ENCODE measurements around the gene METTL26. TPM values are rescaled to one million over a fixed set of nuclear protein-coding genes. Genes with fewer than 3 reads are reported as not detected.

METTL26 gene
- total RNA-seq, 1 experiment from 2014 or later = 149 TPM

GRCh38 chr16:676565-676902 is 40.4 kb upstream of the METTL26 start:
- no peak for DNase-seq

GRCh38 chr16:675884-676564 is 39.9 kb upstream of the METTL26 start:
- Histone ChIP-seq H4K20me1 (ENCODE audit: insufficient read depth, low read depth, low read length) (peaks cover 11% of the 10 kb centered on the region; the same call in 1 of the 2 replicates), H3K9ac (ENCODE audit: low read length) (no peak overlapping the region), H3K4me3 (ENCODE audit: low read length) (no peak overlapping the region), H3K27ac (ENCODE audit: low read length) (no peak overlapping the region), H3K9me2 (replicated peaks; ENCODE audit: insufficient read depth, low read length) (no peaks in the 10 kb centered on the region), H3K79me2 (ENCODE audit: low read length) (peaks cover 4% of the 10 kb centered on the region), H2AFZ (ENCODE audit: low read length) (no peak overlapping the region), H3K9me3 (ENCODE audit: low read length) (no peaks in the 10 kb centered on the region), H3K4me1 (ENCODE audit: low read length) (peaks cover 7% of the 10 kb centered on the region), H3K4me2 (ENCODE audit: low read depth, low read length, poor library complexity, severe bottlenecking) (no peak overlapping the region), H3K27me3 (ENCODE audit: low read length) (no peaks in the 10 kb centered on the region), H3K36me3 (ENCODE audit: insufficient read depth, low read length) (peaks cover 3% of the 10 kb centered on the region; the same call in 1 of the 2 replicates)
- DNase-seq = no peak

More at GRCh38 chr16:676565-676902, 40.4 kb upstream of the METTL26 start:
- H2AFZ ChIP-seq (ENCODE audit: low read length) = no peak overlapping the region
- H3K9ac ChIP-seq (ENCODE audit: low read length) = no peak overlapping the region
- peaks cover 16% of the 10 kb centered on the region for H4K20me1 ChIP-seq (ENCODE audit: insufficient read depth, low read depth, low read length)
- no peak overlapping the region for H3K4me3 ChIP-seq (ENCODE audit: low read length)
- no peaks in the 10 kb centered on the region for H3K27me3 ChIP-seq (ENCODE audit: low read length)
- H3K4me1 ChIP-seq (ENCODE audit: low read length) = peaks cover 12% of the 10 kb centered on the region
- no peak overlapping the region for H3K27ac ChIP-seq (ENCODE audit: low read length)
- no peaks in the 10 kb centered on the region; the same call in 1 of the 2 replicates for H3K36me3 ChIP-seq (ENCODE audit: insufficient read depth, low read length)
- H3K4me2 ChIP-seq (ENCODE audit: low read depth, low read length, poor library complexity, severe bottlenecking) = no peak overlapping the region
- peaks cover 9% of the 10 kb centered on the region for H3K79me2 ChIP-seq (ENCODE audit: low read length)
- H3K9me3 ChIP-seq (ENCODE audit: low read length) = no peaks in the 10 kb centered on the region
- H3K9me2 ChIP-seq (replicated peaks; ENCODE audit: insufficient read depth, low read length) = no peaks in the 10 kb centered on the region

GRCh38 chr16:674968-675883 is 39.1 kb upstream of the METTL26 start, which contains the start of gene RHBDL1:
Gene RHBDL1 (plus strand): TSS chr16:675671. CDS start chr16:675791, 120 bp downstream.
- Histone ChIP-seq H3K9ac (ENCODE audit: low read length) (no peak within 1 kb of the TSS), H4K20me1 (ENCODE audit: insufficient read depth, low read depth, low read length) (peaks cover 7% of the 10 kb centered on the region; the same call in 1 of the 2 replicates), H2AFZ (ENCODE audit: low read length) (no peak within 1 kb of the TSS), H3K36me3 (ENCODE audit: insufficient read depth, low read length) (peaks cover 5% of the 10 kb centered on the region; the same call in 1 of the 2 replicates), H3K9me2 (replicated peaks; ENCODE audit: insufficient read depth, low read length) (no peaks in the 10 kb centered on the region), H3K79me2 (ENCODE audit: low read length) (peaks cover 1% of the 10 kb centered on the region), H3K4me2 (ENCODE audit: low read depth, low read length, poor library complexity, severe bottlenecking) (no peak within 1 kb of the TSS), H3K9me3 (ENCODE audit: low read length) (no peaks in the 10 kb centered on the region), H3K27ac (ENCODE audit: low read length) (no peak within 1 kb of the TSS), H3K4me3 (ENCODE audit: low read length) (no peak within 1 kb of the TSS), H3K27me3 (ENCODE audit: low read length) (no peaks in the 10 kb centered on the region), H3K4me1 (ENCODE audit: low read length) (peaks cover 6% of the 10 kb centered on the region)
- DNase-seq = no peak

GRCh38 chr16:674214-674881 is 38.2 kb upstream of the METTL26 start:
- no peak overlapping the region for H3K4me2 ChIP-seq (ENCODE audit: low read depth, low read length, poor library complexity, severe bottlenecking)
- no peak overlapping the region for H3K9ac ChIP-seq (ENCODE audit: low read length)
- H3K4me3 ChIP-seq (ENCODE audit: low read length) = no peak overlapping the region

GRCh38 chr16:673399-673991 is 37.4 kb upstream of the METTL26 start:
- no peak overlapping the region for H3K4me3 ChIP-seq (ENCODE audit: low read length)
- H3K27ac ChIP-seq (ENCODE audit: low read length) = no peak overlapping the region
- H3K27me3 ChIP-seq (ENCODE audit: low read length) = no peaks in the 10 kb centered on the region
- peaks cover 19% of the 10 kb centered on the region for H4K20me1 ChIP-seq (ENCODE audit: insufficient read depth, low read depth, low read length)
- H3K9ac ChIP-seq (ENCODE audit: low read length) = no peak overlapping the region
- H3K4me2 ChIP-seq (ENCODE audit: low read depth, low read length, poor library complexity, severe bottlenecking) = no peak overlapping the region
- peaks cover 18% of the 10 kb centered on the region for H3K79me2 ChIP-seq (ENCODE audit: low read length)
- no peak for DNase-seq
- peaks cover 8% of the 10 kb centered on the region for H3K4me1 ChIP-seq (ENCODE audit: low read length)
- no peak overlapping the region for H2AFZ ChIP-seq (ENCODE audit: low read length)
- H3K9me2 ChIP-seq (replicated peaks; ENCODE audit: insufficient read depth, low read length) = no peaks in the 10 kb centered on the region
- H3K9me3 ChIP-seq (ENCODE audit: low read length) = no peaks in the 10 kb centered on the region
- H3K36me3 ChIP-seq (ENCODE audit: insufficient read depth, low read length) = peaks cover 10% of the 10 kb centered on the region

More at GRCh38 chr16:674214-674881, 38.2 kb upstream of the METTL26 start:
- Histone ChIP-seq H3K9me2 (replicated peaks; ENCODE audit: insufficient read depth, low read length) (no peaks in the 10 kb centered on the region), H3K9me3 (ENCODE audit: low read length) (no peaks in the 10 kb centered on the region), H3K79me2 (ENCODE audit: low read length) (peaks cover 10% of the 10 kb centered on the region), H3K27ac (ENCODE audit: low read length) (no peak overlapping the region), H3K4me1 (ENCODE audit: low read length) (peaks cover 4% of the 10 kb centered on the region), H4K20me1 (ENCODE audit: insufficient read depth, low read depth, low read length) (peaks cover 11% of the 10 kb centered on the region), H2AFZ (ENCODE audit: low read length) (no peak overlapping the region), H3K27me3 (ENCODE audit: low read length) (no peaks in the 10 kb centered on the region), H3K36me3 (ENCODE audit: insufficient read depth, low read length) (peaks cover 10% of the 10 kb centered on the region)
- DNase-seq = no peak

- Histone ChIP-seq H3K9me3 (ENCODE audit: low read length) (no peaks in the 10 kb centered on the region), H4K20me1 (ENCODE audit: insufficient read depth, low read depth, low read length) (peaks cover 22% of the 10 kb centered on the region), H3K27ac (ENCODE audit: low read length) (no peak overlapping the region), H3K27me3 (ENCODE audit: low read length) (no peaks in the 10 kb centered on the region), H3K9me2 (replicated peaks; ENCODE audit: insufficient read depth, low read length) (no peaks in the 10 kb centered on the region), H3K4me1 (ENCODE audit: low read length) (peaks cover 8% of the 10 kb centered on the region), H3K4me2 (ENCODE audit: low read depth, low read length, poor library complexity, severe bottlenecking) (no peak overlapping the region), H3K9ac (ENCODE audit: low read length) (no peak overlapping the region), H2AFZ (ENCODE audit: low read length) (no peak overlapping the region), H3K4me3 (ENCODE audit: low read length) (no peak overlapping the region), H3K79me2 (ENCODE audit: low read length) (peaks cover 24% of the 10 kb centered on the region), H3K36me3 (ENCODE audit: insufficient read depth, low read length) (peaks cover 10% of the 10 kb centered on the region)
- DNase-seq = no peak
These were observed 36.7 kb upstream of the METTL26 start for GRCh38 chr16:672851-673250.

GRCh38 chr16:672371-672770 is 36.3 kb upstream of the METTL26 start:
- peaks cover 22% of the 10 kb centered on the region for H4K20me1 ChIP-seq (ENCODE audit: insufficient read depth, low read depth, low read length)
- no peak for DNase-seq

More at GRCh38 chr16:672371-672770, 36.3 kb upstream of the METTL26 start:
- Histone ChIP-seq H3K27ac (ENCODE audit: low read length) (no peak overlapping the region), H3K9me2 (replicated peaks; ENCODE audit: insufficient read depth, low read length) (no peaks in the 10 kb centered on the region), H3K36me3 (ENCODE audit: insufficient read depth, low read length) (peaks cover 10% of the 10 kb centered on the region), H3K79me2 (ENCODE audit: low read length) (peaks cover 24% of the 10 kb centered on the region), H3K4me3 (ENCODE audit: low read length) (no peak overlapping the region), H3K9me3 (ENCODE audit: low read length) (no peaks in the 10 kb centered on the region), H2AFZ (ENCODE audit: low read length) (no peak overlapping the region), H3K4me2 (ENCODE audit: low read depth, low read length, poor library complexity, severe bottlenecking) (no peak overlapping the region), H3K9ac (ENCODE audit: low read length) (no peak overlapping the region), H3K27me3 (ENCODE audit: low read length) (no peaks in the 10 kb centered on the region), H3K4me1 (ENCODE audit: low read length) (peaks cover 8% of the 10 kb centered on the region)

Data from Karpas-422 (cell line).